Muscle of back (tissue), 11 donors: ENCODE data around the gene VWF. TPM values are rescaled to one million over a fixed set of nuclear protein-coding genes. Genes with fewer than 3 reads are reported as not detected.

Source experiments
- DNase-seq, 3 donors: peaks; one replicate each; pipeline versions ENCODE4 v3.0.0 to v3.0.0-alpha.2; 2013
- polyA plus RNA-seq, 10 donors: library from polyadenylated mRNA; unstranded; fragments of 120-200 nt; gene quantifications; one replicate each; pipeline ENCODE4 v1.2.1, GENCODE V29; 2013; ENCODE audit not compliant: insufficient read length in 10 of 10

VWF gene
- polyA plus RNA-seq, 10 donors: 45.0 to 94.1 (median 61.6) TPM

GRCh38 chr12:5953835-5954586 is 170.5 kb downstream of the VWF start:
- DNase-seq: no peak

- no peak for DNase-seq
These were observed 172.4 kb downstream of the VWF start for GRCh38 chr12:5952031-5952430.

GRCh38 chr12:5948696-5949095 is 175.8 kb downstream of the VWF start:
- DNase-seq: no peak

- no peak for DNase-seq
These were observed 177.5 kb downstream of the VWF start for GRCh38 chr12:5947006-5947405.

- no peak for DNase-seq
These were observed 178.1 kb downstream of the VWF start for GRCh38 chr12:5946388-5946787.

- DNase-seq: peak; percentile 6 to 63 (median 23)
These were observed 179.1 kb downstream of the VWF start, which contains the start of gene ANO2 for GRCh38 chr12:5945071-5946008. Gene ANO2 (minus strand): TSS chr12:5945259. CDS start chr12:5945217, 42 bp downstream.

GRCh38 chr12:5944688-5945070 is 179.8 kb downstream of the VWF start:
- DNase-seq: peak in 1 of 3 donors; percentile 13

GRCh38 chr12:5944053-5944452 is 180.4 kb downstream of the VWF start:
- no peak for DNase-seq

- DNase-seq: no peak
These were observed 182.6 kb downstream of the VWF start for GRCh38 chr12:5941907-5942306.

- DNase-seq: no peak
These were observed 196.5 kb downstream of the VWF start for GRCh38 chr12:5927732-5928516.

GRCh38 chr12:5925646-5926045 is 198.8 kb downstream of the VWF start:
- DNase-seq: no peak

- DNase-seq: no peak
These were observed 200.1 kb downstream of the VWF start for GRCh38 chr12:5924342-5924741.

GRCh38 chr12:5923751-5924150 is 200.7 kb downstream of the VWF start:
- no peak for DNase-seq

GRCh38 chr12:5923043-5923605 is 201.3 kb downstream of the VWF start:
- no peak for DNase-seq

- DNase-seq: no peak
These were observed 202.2 kb downstream of the VWF start for GRCh38 chr12:5921966-5922899.

- DNase-seq: no peak
These were observed 203.2 kb downstream of the VWF start for GRCh38 chr12:5921027-5921909.

GRCh38 chr12:5916785-5917290 is 207.6 kb downstream of the VWF start:
- no peak for DNase-seq

GRCh38 chr12:5915511-5915910 is 209.0 kb downstream of the VWF start:
- DNase-seq: no peak
